ENCODE results near the gene RPRD1A.
"Not testable (repeated sequence)": the region's sequence is repeated elsewhere in the genome, so short reads cannot be mapped to it uniquely, and the experiment has no call there.

Gene RPRD1A

DNA sequence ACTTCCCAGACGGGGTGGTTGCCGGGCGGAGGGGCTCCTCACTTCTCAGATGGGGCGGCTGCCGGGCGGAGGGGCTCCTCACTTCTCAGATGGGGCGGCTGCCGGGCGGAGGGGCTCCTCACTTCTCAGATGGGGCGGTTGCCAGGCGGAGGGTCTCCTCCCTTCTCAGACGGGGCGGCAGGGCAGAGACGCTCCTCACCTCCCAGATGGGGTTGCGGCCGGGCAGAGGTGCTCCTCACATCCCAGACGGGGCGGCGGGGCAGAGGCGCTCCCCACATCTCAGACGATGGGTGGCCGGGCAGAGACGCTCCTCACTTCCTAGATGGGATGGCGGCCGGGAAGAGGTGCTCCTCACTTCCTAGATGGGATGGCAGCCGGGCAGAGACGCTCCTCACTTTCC, 10.4 kb upstream of the RPRD1A start:
- not testable (repeated sequence) for DNase-seq (ENCODE audit: low spot score)

DNA sequence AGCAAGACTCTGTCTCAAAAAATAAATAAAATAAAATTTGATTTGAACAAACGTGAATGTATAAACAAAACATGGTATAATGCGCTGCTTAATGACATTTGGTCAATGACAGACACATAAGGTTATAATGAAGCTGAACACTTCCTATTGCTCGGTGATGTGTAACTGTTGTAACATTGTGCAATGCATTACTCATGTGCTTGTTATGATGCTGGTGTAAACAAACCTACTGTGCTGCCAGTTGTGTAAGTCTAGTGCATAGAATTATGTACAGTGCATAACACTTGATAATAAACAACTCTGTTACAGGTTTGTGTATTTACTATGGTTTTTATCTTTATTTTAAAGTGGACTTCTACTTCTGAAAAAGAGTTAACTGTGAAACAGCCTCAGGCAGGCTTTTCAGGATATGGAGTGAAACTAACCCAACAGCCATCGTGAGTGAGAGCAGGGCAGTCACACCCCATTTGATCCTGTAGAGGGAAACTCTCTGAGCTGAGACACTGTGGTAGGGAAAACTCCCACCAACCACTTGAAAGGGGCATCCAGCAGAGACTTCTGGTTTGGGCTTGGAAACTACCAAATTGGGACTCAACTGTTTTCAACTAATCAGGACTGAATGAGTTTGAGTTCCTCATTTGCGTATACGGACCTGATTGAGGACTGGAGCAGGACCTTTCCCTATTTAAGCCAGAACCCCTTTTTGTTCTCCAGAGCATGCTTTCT, 8.7 kb upstream of the RPRD1A start:
- no peak for DNase-seq (ENCODE audit: low spot score)

DNA sequence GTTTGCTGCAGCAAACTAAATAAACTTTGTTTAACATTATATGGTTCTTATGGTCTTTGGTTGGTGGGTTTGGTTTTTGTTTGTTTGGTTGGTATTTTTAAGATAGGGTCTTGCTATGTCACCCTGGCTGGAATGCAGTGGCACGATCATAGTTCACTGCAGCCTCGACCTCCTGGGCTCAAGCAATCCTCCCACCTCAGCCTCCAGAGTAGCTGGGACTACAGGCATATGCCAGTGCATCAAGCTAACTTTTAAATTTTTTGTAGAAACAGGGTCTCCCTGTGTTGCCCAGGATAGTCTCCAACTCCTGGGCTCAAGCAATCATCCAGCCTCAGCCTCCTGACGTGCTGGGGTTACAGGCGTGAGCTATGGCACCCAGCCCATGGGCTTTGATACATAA, 7.1 kb upstream of the RPRD1A start:
- no peak for DNase-seq (ENCODE audit: low spot score)

DNA sequence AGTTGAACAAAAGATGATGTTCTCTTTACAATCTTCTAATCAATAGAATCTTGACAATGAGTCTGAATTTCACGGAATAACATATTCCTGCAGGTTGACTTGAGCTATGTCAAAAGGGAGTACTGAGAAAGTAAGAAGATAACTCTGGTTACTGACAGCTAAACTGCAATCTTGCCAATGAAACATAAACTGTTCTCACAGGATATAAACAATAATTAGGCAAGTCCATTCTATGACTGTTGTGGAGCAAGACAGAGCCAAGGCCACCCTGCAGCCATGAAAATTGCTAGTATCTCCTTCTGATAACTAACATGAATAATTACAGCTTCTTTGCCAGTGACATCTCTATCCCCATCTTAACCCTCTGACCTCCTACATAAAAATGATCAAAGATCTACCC, 6.3 kb upstream of the RPRD1A start:
- no peak for DNase-seq (ENCODE audit: low spot score)

DNA sequence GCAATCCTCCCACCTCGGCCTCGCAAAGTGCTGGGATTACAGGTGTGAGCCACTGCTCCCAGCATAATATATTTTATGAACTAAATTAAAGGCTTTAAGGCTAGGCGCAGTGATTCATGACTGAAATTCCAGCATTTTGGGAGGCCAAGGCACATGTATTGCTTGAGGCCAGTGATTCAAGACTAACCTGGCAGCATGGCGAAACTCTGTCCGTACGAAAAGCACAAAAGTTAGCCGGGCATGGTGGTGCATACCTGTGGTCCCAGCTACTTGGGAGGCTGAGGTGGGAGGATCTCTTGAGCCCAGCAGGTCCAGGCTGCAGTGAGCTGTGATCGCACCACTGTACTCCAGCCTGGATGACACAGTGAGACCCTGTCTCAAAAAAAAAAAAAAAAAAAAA, 5.0 kb upstream of the RPRD1A start:
- DNase-seq (ENCODE audit: low spot score) = not testable (repeated sequence)

DNA sequence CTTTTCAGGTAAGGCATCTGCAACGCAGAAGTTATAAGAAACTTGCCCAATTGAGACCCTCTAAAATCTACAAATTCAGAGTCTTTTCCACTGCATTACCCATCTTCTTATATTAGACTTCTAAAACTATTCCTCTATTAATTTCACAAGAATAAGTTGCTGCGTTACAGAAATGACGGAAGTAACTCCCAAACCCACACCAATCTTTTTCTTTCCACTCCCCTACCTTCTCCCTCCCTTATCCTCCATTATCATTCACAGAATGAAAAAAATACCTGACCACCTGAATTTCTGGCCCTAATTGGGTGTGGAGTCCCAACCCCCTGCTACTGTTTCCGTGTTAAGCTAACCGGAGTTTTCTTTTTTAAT, 689 bp downstream of the RPRD1A start:
- DNase-seq (ENCODE audit: low spot score) = peak; percentile 6

DNA sequence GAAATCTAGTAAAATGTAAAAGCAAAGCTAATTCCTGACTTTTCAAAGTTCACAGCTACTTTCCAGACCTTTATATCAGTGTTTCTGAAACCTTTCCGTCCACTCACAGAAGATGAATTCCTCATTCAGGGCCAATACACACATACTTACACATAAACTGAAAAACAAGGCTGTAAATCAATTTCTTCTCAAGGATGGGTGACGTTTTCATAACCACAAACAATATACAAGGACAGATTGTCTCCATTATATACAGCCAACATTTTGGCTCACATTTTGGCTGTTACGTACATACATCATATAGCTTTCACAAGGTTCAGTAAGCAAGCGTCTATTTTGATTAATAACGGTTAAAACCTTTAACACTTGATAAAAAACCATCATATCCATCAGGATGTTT, 1.4 kb downstream of the RPRD1A start:
- no peak for DNase-seq (ENCODE audit: low spot score)

DNA sequence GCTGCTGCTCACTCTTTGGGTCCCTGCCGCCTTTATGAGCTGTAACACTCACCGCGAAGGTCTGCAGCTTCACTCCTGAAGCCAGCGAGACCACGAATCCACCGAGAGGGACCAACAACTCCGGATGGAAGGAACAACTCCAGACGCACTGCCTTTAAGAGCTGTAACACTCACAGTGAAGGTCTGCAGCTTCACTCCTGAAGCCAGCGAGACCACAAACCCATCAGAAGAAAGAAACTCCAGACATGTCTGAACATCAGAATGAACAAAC, 2.6 kb downstream of the RPRD1A start:
- not testable (repeated sequence) for DNase-seq (ENCODE audit: low spot score)

DNA sequence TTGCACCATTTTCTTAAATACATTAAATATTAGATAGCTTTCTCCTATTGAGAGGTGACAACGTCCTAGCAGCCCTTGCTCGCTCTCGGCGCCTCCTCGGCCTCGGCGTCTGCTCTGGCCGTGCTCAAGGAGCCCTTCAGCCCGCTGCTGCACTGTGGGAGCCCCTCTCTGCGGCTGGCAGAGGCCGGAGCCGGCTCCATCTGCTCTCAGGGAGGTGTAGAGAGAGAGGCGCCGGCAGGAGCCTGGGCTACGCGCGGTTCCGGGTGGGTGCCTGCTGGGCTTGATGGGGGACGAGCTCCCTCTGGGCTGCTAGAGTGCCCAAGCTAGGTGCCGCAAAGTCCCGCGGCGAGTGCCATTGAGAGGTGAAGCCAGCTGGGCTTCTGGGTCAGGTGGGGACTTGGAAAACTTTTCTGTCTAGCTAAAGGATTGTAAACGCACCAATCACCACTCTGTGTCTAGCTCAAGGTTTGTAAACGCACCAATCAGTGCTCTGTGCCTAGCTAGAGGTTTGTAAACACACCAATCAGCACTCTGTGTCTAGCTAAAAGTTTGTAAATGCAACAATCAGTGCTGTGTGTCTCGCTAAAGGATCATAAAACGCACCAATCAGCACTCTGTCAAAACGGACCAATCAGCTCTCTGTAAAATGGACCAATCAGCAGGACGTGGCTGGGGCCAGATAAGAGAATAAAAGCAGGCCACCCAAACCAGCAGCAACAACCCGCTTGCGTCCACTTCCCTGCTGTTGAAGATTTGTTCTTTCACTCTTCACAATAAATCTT, 3.1 kb downstream of the RPRD1A start:
- DNase-seq (ENCODE audit: low spot score) = no peak

DNA sequence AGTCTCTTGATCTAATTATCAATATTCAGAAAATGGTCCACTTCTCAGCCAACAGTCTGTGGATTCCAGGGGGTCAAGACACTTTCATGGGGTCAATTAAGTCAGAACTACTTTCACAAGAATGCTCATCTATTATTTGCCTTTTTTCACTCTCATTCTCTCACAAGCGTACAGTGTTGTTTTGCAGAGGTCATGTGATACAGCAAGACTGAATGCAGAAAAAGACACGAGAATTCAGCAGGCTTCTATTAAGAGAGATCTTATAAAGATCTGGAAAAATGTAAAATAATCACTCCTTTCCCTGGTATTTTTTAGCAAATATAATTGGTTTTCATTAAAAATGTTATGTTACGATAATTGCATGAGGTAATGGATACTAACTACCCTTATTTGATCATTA, 8.7 kb downstream of the RPRD1A start:
- DNase-seq (ENCODE audit: low spot score) = peak; percentile 40

DNA sequence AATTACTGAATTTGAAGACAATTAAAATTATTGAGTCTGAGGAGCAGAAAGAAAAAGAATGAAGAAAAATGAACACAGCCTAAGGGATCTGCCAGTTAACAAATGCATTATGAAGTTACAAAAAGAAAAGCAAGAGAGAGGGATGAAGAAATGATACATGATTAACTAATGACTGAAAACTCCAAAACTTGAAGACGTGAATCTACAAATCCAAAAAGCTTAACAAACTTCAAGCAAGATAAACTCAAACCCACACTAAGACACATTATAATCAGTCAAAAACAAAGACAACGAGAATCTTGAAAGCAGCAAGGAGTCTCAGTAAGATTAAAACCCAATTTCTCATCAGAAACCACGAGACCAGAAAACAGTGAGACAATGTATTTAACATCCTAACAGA, 15.6 kb downstream of the RPRD1A start:
- DNase-seq (ENCODE audit: low spot score) = no peak

DNA sequence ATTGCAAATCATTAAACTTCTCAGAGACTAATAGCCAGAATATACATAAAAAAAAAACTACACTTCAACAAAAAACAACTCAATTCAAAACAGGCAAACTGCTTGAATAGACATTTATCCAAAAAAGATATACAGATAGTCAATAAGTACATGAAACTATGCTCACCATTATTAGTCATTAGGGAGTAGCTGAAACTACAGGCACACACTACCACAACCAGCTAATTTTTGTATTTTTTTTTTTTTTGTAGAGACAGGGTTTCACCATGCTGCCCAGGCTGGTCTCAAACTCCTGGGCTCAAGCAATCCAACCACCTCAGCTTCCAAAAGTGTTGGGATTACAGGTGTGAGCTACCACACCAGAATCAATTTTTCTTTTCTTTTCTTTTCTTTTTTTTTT, 16.9 kb downstream of the RPRD1A start:
- no peak for DNase-seq (ENCODE audit: low spot score)

DNA sequence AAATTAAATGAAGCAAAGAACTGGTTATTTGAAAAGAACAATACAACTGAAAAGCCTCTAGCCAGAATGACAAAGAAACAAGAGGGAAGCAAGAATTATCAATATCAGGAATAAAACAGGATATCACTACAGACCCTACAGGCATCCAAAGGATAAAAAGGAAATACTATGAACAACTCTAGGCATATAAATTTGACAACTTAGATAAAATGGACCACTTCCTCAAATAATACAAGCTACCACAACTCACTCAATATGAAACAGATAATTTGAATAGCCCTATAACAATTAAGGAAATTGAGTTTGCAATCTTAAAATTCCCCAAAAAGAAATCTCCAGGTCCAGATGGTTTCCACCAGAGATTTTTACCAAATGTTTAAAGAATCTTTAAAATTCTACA, 19.8 kb downstream of the RPRD1A start:
- no peak for DNase-seq (ENCODE audit: low spot score)

DNA sequence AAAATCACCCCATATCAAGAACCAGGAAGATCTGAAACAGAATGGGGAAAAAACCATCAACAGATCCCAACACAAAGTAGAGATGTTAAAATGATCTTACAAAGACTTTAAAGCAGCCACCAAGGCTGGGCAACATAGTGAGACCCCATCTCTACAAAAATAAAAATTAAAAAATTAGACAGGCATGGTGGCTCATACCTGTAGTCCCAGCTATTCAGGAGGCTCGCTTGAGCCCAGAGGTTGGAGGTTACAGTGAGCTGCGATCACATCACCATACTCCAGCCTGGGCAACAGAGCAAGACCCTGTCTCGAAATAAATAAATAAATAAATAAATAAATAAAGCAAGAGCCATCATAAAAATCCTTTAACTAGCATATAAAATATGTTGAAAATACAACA, 20.5 kb downstream of the RPRD1A start:
- no peak for DNase-seq (ENCODE audit: low spot score)

DNA sequence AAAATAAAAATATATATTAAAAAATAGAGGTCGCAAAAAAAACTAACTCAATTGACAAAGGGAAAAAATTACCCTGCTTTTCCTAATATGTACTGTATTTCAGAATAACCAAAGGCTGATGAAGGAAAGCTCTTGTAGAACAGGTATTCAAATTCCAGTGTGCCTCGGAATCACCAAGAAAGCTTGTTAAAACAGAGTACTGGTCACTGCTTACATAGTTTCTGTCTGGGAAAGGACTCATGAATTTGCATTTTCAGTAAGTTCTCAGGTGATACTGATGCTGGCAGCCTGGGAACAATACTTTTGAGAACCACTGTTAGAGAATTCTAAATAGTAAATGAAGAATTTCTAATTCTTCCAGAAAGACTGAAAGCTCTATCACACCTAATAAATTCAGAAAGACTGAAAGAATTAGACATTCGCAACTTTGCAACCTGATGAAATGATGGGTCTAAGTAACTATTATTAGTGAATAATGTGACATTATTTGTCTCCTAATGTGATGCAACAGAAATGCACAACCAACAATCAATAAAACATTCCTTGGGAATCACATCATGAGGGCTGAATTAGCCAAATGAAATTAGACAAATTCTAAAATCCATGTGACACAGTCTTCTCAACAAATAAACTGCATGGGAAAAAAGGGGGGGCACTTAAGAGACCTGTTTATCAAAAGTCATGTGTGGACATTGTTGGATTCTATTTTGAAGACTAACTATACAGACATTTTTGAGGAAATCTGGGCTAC, 21.9 kb downstream of the RPRD1A start:
- no peak for DNase-seq (ENCODE audit: low spot score)

DNA sequence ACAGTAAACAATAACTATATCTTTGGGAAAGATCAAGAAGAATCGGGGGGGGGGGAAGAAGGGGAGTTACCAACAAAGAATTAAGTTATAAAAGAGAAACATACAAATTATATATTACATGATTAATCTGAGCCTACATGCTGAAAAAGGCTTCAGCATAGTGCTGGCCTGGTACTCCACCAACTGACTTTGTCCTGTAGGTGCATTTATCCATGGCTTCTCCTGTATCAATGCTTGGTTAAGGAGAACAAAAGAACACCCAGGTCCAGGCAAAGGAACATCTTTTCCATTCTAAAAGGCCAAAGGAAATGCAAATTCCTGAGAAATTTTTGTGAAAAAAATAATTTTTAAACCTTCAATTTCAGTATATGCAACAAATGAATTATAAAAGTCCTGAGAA, 24.2 kb downstream of the RPRD1A start:
- DNase-seq (ENCODE audit: low spot score) = no peak

DNA sequence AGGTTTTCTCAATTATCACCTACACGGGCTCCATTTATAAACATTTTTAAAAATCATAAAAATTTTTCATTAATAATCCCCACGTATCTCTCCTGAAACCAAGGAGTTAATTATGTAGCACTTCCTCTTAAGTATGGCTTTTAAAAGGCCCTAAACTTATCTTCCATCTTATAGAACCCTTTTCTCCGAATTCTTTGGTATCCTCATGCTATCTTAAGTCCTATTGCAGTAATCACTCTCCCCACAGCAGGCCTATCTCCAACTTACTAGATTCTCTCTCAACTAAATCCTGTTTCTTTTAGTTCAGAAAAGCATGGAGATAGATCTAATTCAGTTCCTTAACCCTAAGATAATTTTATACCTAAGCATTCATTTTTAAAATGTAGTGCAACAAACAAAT, 26.2 kb downstream of the RPRD1A start:
- DNase-seq (ENCODE audit: low spot score) = no peak

DNA sequence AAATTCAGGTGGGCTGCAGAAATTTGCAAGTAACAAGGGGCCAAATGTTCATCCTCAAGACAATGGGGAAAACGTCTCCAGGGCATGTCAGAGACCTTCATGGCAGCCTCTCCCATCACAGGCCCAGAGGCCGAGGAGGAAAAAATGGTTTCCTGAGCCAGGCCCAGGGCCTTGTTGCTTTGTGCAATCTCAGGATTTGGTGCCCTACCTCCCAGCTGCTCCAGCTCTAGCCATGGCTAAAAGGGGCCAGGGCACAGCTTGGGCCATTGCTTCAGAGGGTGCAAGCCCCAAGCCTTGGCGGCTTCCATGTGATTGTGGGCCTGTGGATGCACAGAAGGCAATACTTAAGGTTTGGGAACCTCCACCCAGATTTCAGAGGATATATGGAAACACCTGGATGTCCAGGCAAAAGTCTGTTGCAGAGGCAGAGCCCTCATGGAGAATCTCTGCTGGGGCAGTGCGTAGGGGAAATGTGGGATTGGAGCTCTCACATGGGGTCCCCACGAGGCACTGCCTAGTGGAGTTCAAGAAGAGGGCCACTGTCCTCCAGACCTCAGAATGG, 29.2 kb downstream of the RPRD1A start:
- DNase-seq (ENCODE audit: low spot score) = no peak

DNA sequence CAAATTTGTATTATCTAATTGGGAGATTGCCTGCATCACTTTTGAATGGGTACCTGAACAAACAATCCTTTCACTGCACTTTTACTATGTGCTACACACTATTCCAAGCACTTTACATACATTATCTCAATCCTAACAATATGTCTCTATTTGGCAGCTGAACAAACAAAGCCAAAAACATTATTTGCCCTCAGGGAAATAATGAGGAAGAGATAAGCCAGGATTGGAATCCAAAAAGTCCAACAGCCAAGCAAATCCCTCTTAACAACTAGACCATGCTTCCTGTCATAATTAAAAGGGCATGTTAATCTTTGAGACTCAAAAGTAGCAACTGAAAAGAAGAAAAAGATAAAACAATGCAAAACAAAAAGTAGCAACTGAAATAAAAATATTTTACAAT, 32.1 kb downstream of the RPRD1A start:
- DNase-seq (ENCODE audit: low spot score) = no peak

DNA sequence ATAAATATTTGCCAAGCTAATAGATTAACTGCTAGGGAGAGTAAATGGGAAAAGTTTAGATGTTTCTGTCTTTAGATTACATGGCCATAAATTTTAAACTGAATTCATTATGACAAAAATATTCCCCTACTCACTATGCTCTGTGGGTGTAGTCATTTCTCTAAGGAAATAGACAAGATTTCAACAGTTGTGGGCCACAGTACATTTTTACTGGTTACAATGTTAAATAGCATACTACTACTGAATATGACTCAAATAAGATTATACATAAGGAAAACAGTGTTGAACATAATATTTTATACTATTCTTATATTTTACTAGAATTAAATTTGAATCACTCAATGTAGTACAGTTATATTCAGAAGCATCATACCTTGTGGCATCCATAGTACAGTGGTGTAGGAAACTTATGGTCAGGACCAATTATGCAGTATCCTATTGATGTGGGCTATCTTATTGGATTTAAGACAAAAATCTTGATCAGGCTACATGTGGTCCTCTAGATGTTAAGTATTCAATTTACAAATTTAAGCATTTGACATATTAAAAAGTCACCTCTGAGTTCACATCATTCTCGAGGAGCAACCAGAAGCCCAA, 33.0 kb downstream of the RPRD1A start:
- no peak for DNase-seq (ENCODE audit: low spot score)

DNA sequence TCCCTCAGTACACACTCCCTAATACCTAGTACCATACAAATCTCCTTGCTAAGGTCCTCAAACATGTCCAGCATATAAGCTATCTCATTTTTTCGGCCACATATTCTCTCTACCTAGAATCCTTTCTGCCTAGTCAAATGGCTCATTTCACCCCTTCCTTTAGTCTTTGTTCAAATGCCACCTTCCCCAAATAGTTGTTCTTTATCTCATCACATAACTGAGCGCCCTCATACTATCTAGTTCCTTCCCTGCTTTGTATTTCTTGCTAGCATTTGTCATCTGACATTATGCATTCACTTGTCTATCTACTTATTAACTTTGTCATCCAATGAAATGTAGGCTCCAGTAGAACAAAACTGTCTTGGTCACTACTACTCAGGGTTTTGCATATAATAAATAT, 35.5 kb downstream of the RPRD1A start:
- DNase-seq (ENCODE audit: low spot score) = no peak

DNA sequence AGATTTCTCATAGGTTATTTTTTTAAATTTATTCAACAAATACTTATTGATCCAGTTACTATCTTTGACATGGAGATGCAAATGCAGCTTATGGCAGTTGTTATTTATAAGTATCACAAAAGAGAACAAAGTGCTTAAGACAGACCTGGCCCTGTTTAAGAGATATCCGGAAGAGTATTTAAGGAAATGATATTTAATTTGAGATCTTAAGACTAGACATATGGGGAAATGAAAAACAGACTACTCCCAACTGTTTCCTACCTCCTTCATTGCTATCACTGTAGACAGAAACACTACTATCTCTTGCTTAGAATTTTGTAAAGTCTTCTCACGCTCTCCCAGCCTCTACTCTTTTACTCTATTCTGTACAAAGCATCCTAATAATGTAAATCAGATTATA, 36.0 kb downstream of the RPRD1A start:
- no peak for DNase-seq (ENCODE audit: low spot score)

DNA sequence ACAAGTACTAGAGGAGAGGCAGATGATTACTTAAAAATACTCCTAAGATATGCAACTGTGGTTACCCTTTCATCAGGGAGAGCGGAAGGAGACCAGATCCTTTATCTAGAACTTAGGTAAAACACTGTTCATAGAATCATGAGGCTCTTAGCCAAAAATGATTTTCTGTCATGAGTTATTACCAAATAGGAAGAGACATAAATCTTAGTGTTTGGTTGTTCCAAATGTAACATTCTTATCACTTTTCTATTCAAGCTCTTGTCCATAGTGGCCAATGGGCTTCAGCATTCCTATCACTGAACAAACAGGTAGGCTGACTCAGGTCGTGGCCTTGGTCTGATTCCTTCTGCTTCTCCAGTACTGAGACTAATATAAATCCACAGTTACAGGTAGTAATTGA, 38.5 kb downstream of the RPRD1A start:
- DNase-seq (ENCODE audit: low spot score) = no peak

Measured in globus pallidus (tissue), 1 donor.